Melanocyte of skin (primary cell): ENCODE measurements around the gene SLC1A3. TPM values are rescaled to one million over a fixed set of nuclear protein-coding genes. Genes with fewer than 3 reads are reported as not detected.

Source experiments
- small RNA-seq, 2 donors: library from RNA; depleted of rRNA; stranded (forward); fragments of <200 nt; gene quantifications; one replicate each; pipeline ENCODE3, GENCODE V24; 2012
- total RNA-seq, 2 donors: library from RNA; depleted of rRNA; stranded (reverse); fragments of >200 nt; gene quantifications; 2 replicates each; pipeline ENCODE4 v1.2.3, GENCODE V29; 2012

SLC1A3 gene
- 10 to 100 TPM in 1 of 2 donors, 1 to 10 TPM in 1; 6.3 to 11.4 TPM for total RNA-seq

GRCh38 chr5:36606428-36607113 lies at the start of gene SLC1A3:
Gene SLC1A3, plus strand, starts transcription at chr5:36606606. Its CDS starts 1,818 bp downstream, at chr5:36608424.

Small RNA genes within 50 kb of the gene (small RNA-seq; reads per million reads assigned to genes)
- gene AC010631.1: 0 reads per million in 2 donors
